Measurements from ENCODE around the gene ENSA. TPM values are rescaled to one million over a fixed set of nuclear protein-coding genes. Genes with fewer than 3 reads are reported as not detected.
"Not testable (repeated sequence)": the region's sequence is repeated elsewhere in the genome, so short reads cannot be mapped to it uniquely, and the experiment has no call there.

ENSA gene
- total and polyA plus RNA-seq, 2 experiments from 2014 or later: 114 to 200 TPM

DNA sequence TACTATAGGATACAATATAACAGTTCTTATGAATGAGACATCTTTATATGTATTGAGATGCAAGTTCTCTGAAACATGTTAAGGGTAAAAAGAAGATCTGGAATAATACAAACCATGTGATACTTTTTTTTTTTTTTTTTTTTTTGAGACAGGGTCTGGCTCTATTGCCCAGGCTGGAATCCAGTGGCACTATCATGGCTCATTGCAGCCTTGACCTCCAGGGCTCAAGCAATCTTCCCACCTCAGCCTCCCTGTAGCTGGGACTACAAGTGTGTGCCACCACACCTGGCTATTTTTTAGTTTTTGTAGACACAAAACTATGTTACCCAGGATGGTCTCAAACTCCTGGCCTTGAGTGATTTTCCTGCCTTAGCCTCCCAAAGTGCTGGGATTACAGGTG is 27.9 kb downstream of the ENSA start:
- peaks cover 16% of the 10 kb centered on the region for H3K4me1 Mint-ChIP-seq
- H3K4me3 Mint-ChIP-seq: no peak overlapping the region
- no peak for ATAC-seq

DNA sequence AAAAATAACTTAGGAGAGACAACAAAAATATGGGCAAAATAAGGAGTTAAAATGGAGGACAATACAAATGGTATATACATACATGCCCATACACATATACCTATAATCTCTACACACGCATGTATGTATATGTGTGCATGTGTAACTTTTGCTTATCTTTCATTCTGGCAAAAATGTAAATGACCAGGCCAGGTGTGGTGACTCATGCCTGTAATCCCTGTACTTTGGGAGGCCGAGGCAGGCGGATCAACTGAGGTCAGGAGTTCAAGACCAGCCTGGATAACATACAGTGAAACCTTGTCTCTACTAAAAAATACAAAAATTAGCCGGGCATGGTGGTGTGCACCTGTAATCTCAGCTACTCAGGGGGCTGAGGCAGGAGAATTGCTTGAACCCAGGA is 31.1 kb downstream of the ENSA start:
- H3K4me1 ChIP-seq (ENCODE audit: insufficient read depth); H4K20me1 ChIP-seq (replicated peaks; ENCODE audit: insufficient read depth); DNase-seq (ENCODE audit: low spot score); H3K4me3 Mint-ChIP-seq; H3K27me3 ChIP-seq (ENCODE audit: insufficient read depth); H3K9me2 ChIP-seq (ENCODE audit: insufficient read depth); H3K4me2 ChIP-seq; H3K27ac Mint-ChIP-seq; H3K36me3 ChIP-seq (ENCODE audit: insufficient read depth); H3K4me3 ChIP-seq; H2AFZ ChIP-seq; H3F3A ChIP-seq (replicated peaks; ENCODE audit: low read depth); H3K79me2 ChIP-seq (replicated peaks; ENCODE audit: insufficient read depth); ATAC-seq: not testable (repeated sequence)
- H3K36me3 Mint-ChIP-seq (ENCODE audit: low read depth): peaks cover 30% of the 10 kb centered on the region
- H3K4me1 Mint-ChIP-seq: peaks cover 12% of the 10 kb centered on the region
- peaks cover 10% of the 10 kb centered on the region for H3K27me3 Mint-ChIP-seq (ENCODE audit: insufficient read depth, low read depth, poor library complexity)
- H3K27ac ChIP-seq (ENCODE audit: low read depth): 0 out of 2 replicates have a peak overlapping the region, but pooled peaks have one; percentile 52
- H3K9me3 Mint-ChIP-seq: peaks cover 14% of the 10 kb centered on the region

More for the DNA sequence above, 27.9 kb downstream of the ENSA start:
- no peaks in the 10 kb centered on the region for H4K20me1 ChIP-seq (replicated peaks; ENCODE audit: insufficient read depth)
- no peak overlapping the region for H3K4me3 ChIP-seq
- no peak for DNase-seq (ENCODE audit: low spot score)
- H3K36me3 ChIP-seq (ENCODE audit: insufficient read depth): no peaks in the 10 kb centered on the region
- peaks cover 4% of the 10 kb centered on the region; the same call in 1 of the 2 replicates for H3K9me2 ChIP-seq (ENCODE audit: insufficient read depth)
- no peak overlapping the region for H3K4me2 ChIP-seq
- H3K4me1 ChIP-seq (ENCODE audit: insufficient read depth): peaks cover 8% of the 10 kb centered on the region
- no peak overlapping the region for H2AFZ ChIP-seq
- Mint-ChIP-seq H3K36me3 (ENCODE audit: low read depth) (peaks cover 10% of the 10 kb centered on the region; the same call in 2 of the 3 replicates), H3K9me3 (no peaks in the 10 kb centered on the region), H3K27me3 (ENCODE audit: insufficient read depth, low read depth, poor library complexity) (peaks cover 4% of the 10 kb centered on the region), H3K27ac (no peak overlapping the region)
- H3K79me2 ChIP-seq (replicated peaks; ENCODE audit: insufficient read depth): no peaks in the 10 kb centered on the region
- peaks cover 5% of the 10 kb centered on the region; the same call in 1 of the 2 replicates for H3F3A ChIP-seq (replicated peaks; ENCODE audit: low read depth)
- TF ChIP-seq CREB1 (CRISPR knock-in tag; IDR thresholded peaks at IDR 0.05; ENCODE audit: low read depth) (no peak), EZH2 (IDR thresholded peaks at IDR 0.05; ENCODE audit: low read depth, unreplicated experiment) (no peak), NANOG (IDR thresholded peaks at IDR 0.05; ENCODE audit: borderline replicate concordance) (no peak), ZNF331 (CRISPR knock-in tag; IDR thresholded peaks at IDR 0.05; ENCODE audit: low read depth) (no peak), STAT1 (IDR thresholded peaks at IDR 0.05; ENCODE audit: unreplicated experiment) (no peak)
- TF ChIP-seq, protein P1, sequence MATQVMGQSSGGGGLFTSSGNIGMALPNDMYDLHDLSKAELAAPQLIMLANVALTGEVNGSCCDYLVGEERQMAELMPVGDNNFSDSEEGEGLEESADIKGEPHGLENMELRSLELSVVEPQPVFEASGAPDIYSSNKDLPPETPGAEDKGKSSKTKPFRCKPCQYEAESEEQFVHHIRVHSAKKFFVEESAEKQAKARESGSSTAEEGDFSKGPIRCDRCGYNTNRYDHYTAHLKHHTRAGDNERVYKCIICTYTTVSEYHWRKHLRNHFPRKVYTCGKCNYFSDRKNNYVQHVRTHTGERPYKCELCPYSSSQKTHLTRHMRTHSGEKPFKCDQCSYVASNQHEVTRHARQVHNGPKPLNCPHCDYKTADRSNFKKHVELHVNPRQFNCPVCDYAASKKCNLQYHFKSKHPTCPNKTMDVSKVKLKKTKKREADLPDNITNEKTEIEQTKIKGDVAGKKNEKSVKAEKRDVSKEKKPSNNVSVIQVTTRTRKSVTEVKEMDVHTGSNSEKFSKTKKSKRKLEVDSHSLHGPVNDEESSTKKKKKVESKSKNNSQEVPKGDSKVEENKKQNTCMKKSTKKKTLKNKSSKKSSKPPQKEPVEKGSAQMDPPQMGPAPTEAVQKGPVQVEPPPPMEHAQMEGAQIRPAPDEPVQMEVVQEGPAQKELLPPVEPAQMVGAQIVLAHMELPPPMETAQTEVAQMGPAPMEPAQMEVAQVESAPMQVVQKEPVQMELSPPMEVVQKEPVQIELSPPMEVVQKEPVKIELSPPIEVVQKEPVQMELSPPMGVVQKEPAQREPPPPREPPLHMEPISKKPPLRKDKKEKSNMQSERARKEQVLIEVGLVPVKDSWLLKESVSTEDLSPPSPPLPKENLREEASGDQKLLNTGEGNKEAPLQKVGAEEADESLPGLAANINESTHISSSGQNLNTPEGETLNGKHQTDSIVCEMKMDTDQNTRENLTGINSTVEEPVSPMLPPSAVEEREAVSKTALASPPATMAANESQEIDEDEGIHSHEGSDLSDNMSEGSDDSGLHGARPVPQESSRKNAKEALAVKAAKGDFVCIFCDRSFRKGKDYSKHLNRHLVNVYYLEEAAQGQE (IDR thresholded peaks at IDR 0.05; ENCODE audit: unreplicated experiment): no peak
- no peaks in the 10 kb centered on the region for H3K27me3 ChIP-seq (ENCODE audit: insufficient read depth)
- H3K27ac ChIP-seq (ENCODE audit: low read depth): no peak overlapping the region

DNA sequence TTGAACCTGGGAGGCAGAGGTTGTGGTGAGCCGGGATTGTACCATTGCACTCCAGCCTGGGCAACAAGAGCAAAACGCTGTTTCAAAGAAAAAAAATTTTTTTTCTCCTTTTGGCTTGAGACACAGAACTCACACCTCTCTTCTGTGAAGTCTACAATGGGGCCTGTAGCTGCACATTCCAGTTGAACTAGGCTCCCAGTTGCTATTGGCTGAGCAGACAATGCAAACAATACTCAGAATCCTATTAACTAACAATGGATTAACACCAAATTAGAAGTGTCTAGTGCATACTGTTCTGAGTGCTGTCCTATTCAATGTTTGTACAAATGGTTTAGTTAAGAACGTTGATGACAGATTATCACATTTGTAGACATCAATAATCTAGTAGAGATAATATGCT is 32.4 kb downstream of the ENSA start:
- Mint-ChIP-seq H3K9me3 (peaks cover 17% of the 10 kb centered on the region), H3K27me3 (ENCODE audit: insufficient read depth, low read depth, poor library complexity) (peaks cover 14% of the 10 kb centered on the region), H3K4me3 (no peak overlapping the region), H3K27ac (0 out of 2 replicates have a peak overlapping the region, but pooled peaks have one; percentile 32), H3K36me3 (ENCODE audit: low read depth) (peaks cover 34% of the 10 kb centered on the region), H3K4me1 (peaks cover 10% of the 10 kb centered on the region; the same call in 1 of the 3 replicates)
- Histone ChIP-seq H3F3A (replicated peaks; ENCODE audit: low read depth) (peaks cover 6% of the 10 kb centered on the region; the same call in 1 of the 2 replicates), H3K27ac (ENCODE audit: low read depth) (no peak overlapping the region), H3K4me1 (ENCODE audit: insufficient read depth) (peaks cover 6% of the 10 kb centered on the region; the same call in 1 of the 2 replicates), H3K79me2 (replicated peaks; ENCODE audit: insufficient read depth) (no peaks in the 10 kb centered on the region), H3K36me3 (ENCODE audit: insufficient read depth) (peaks cover 5% of the 10 kb centered on the region), H3K27me3 (ENCODE audit: insufficient read depth) (no peaks in the 10 kb centered on the region), H3K4me3 (no peak overlapping the region), H2AFZ (no peak overlapping the region), H3K4me2 (no peak overlapping the region), H3K9me2 (ENCODE audit: insufficient read depth) (no peaks in the 10 kb centered on the region), H4K20me1 (replicated peaks; ENCODE audit: insufficient read depth) (no peaks in the 10 kb centered on the region)
- no peak for ATAC-seq
- no peak for DNase-seq (ENCODE audit: low spot score)
- no peak for TF ChIP-seq ZNF331 (CRISPR knock-in tag; IDR thresholded peaks at IDR 0.05; ENCODE audit: low read depth)
- TF ChIP-seq ZNF114 (CRISPR knock-in tag; IDR thresholded peaks at IDR 0.05): no peak
- TF ChIP-seq, protein P1 (IDR thresholded peaks at IDR 0.05; ENCODE audit: unreplicated experiment): no peak
